ENCODE results near the gene FZD8.

The FZD8 gene

GRCh38 chr10:35608328-35608672, 33.8 kb downstream of the FZD8 start:
- Mint-ChIP-seq H3K27me3 (ENCODE audit: low read depth, poor library complexity) (no peaks in the 10 kb centered on the region), H3K27ac (no peak overlapping the region), H3K4me1 (no peaks in the 10 kb centered on the region), H3K9me3 (peaks cover 14% of the 10 kb centered on the region), H3K36me3 (ENCODE audit: low read depth) (no peaks in the 10 kb centered on the region), H3K4me3 (no peak overlapping the region)
- no peak for DNase-seq
- TF ChIP-seq CTCF (IDR thresholded peaks at IDR 0.05) = no peak

- no peak for DNase-seq
- Mint-ChIP-seq H3K9me3 (peaks cover 15% of the 10 kb centered on the region), H3K4me1 (no peaks in the 10 kb centered on the region), H3K4me3 (no peak overlapping the region), H3K27me3 (ENCODE audit: low read depth, poor library complexity) (peaks cover 3% of the 10 kb centered on the region), H3K27ac (no peak overlapping the region), H3K36me3 (ENCODE audit: low read depth) (no peaks in the 10 kb centered on the region)
- TF ChIP-seq CTCF (IDR thresholded peaks at IDR 0.05) = no peak
These were observed 34.4 kb downstream of the FZD8 start for GRCh38 chr10:35607475-35608327.

- no peaks in the 10 kb centered on the region for H3K36me3 Mint-ChIP-seq (ENCODE audit: low read depth)
- no peaks in the 10 kb centered on the region for H3K4me1 Mint-ChIP-seq
- no peak for TF ChIP-seq CTCF (IDR thresholded peaks at IDR 0.05)
- no peak for DNase-seq
- no peak overlapping the region for H3K4me3 Mint-ChIP-seq
- peaks cover 8% of the 10 kb centered on the region for H3K27me3 Mint-ChIP-seq (ENCODE audit: low read depth, poor library complexity)
- H3K27ac Mint-ChIP-seq = no peak overlapping the region
- H3K9me3 Mint-ChIP-seq = peaks cover 17% of the 10 kb centered on the region
These were observed 35.7 kb downstream of the FZD8 start for GRCh38 chr10:35606430-35606829.

- Mint-ChIP-seq H3K4me3 (no peak within 1 kb of the TSS), H3K9me3 (peaks cover 21% of the 10 kb centered on the region), H3K4me1 (no peaks in the 10 kb centered on the region), H3K27me3 (ENCODE audit: low read depth, poor library complexity) (peaks cover 8% of the 10 kb centered on the region), H3K27ac (no peak within 1 kb of the TSS), H3K36me3 (ENCODE audit: low read depth) (no peaks in the 10 kb centered on the region)
- TF ChIP-seq CTCF (IDR thresholded peaks at IDR 0.05) = no peak
- no peak for DNase-seq
These were observed 36.9 kb downstream of the FZD8 start, which contains the start of gene GJD4 for GRCh38 chr10:35605191-35605590. Gene GJD4, plus strand, starts transcription at chr10:35605341. Its CDS starts 227 bp downstream, at chr10:35605568.

DNA sequence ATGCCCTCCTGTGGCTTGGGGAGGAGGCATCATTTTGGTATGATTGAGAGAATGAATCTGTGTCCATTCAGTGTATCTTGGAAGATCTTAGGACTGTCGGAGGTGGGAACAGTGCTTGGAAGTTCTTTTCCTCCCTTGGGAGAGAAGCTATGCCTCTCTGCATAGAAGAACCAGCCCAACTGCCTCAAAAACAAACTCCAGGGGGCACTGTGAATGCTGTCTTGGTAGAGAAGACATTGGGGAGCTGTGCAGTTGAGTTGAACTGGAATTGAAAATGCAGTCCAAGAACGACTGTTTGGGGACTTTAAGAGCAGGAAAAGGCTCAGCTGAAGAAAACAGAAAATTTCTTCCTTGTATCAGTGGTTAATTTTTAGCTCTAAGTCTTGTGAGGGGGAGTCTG, 41.9 kb downstream of the FZD8 start:
- Mint-ChIP-seq H3K9me3 (peaks cover 16% of the 10 kb centered on the region), H3K4me1 (no peaks in the 10 kb centered on the region), H3K4me3 (no peak overlapping the region), H3K27ac (no peak overlapping the region), H3K36me3 (ENCODE audit: low read depth) (no peaks in the 10 kb centered on the region), H3K27me3 (ENCODE audit: low read depth, poor library complexity) (peaks cover 20% of the 10 kb centered on the region)
- DNase-seq = no peak
- no peak for TF ChIP-seq CTCF (IDR thresholded peaks at IDR 0.05)

DNA sequence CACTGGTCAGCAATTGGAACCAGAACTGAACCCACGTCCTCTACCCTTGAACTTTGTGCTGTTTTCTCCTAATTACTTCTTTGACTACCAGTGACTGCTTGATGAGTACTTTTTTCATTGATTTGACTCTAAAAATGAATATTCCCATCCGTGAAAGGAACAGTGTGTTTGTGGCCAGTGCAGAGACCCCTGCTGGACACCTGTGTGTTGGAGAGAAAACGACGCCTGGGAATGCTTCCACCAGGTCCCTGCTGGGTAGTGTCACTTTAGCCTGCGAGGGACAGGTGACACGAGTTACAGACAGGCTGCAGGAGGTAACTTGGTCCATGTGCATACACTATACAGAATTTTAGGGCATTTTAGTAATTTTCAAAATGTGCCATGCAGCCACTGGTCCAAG, 43.7 kb downstream of the FZD8 start:
- no peak for DNase-seq
- Mint-ChIP-seq H3K27ac (no peak overlapping the region), H3K4me1 (peaks cover 5% of the 10 kb centered on the region), H3K36me3 (ENCODE audit: low read depth) (no peaks in the 10 kb centered on the region), H3K27me3 (ENCODE audit: low read depth, poor library complexity) (peaks cover 20% of the 10 kb centered on the region), H3K9me3 (peaks cover 14% of the 10 kb centered on the region), H3K4me3 (no peak overlapping the region)
- peak; percentile 15 for TF ChIP-seq CTCF (IDR thresholded peaks at IDR 0.05)
